ENCODE measurements around the gene CLPSL1. TPM values are rescaled to one million over a fixed set of nuclear protein-coding genes. Genes with fewer than 3 reads are reported as not detected.

CLPSL1 gene
- total RNA-seq, 2 donors from 2014 or later, result not detected

DNA sequence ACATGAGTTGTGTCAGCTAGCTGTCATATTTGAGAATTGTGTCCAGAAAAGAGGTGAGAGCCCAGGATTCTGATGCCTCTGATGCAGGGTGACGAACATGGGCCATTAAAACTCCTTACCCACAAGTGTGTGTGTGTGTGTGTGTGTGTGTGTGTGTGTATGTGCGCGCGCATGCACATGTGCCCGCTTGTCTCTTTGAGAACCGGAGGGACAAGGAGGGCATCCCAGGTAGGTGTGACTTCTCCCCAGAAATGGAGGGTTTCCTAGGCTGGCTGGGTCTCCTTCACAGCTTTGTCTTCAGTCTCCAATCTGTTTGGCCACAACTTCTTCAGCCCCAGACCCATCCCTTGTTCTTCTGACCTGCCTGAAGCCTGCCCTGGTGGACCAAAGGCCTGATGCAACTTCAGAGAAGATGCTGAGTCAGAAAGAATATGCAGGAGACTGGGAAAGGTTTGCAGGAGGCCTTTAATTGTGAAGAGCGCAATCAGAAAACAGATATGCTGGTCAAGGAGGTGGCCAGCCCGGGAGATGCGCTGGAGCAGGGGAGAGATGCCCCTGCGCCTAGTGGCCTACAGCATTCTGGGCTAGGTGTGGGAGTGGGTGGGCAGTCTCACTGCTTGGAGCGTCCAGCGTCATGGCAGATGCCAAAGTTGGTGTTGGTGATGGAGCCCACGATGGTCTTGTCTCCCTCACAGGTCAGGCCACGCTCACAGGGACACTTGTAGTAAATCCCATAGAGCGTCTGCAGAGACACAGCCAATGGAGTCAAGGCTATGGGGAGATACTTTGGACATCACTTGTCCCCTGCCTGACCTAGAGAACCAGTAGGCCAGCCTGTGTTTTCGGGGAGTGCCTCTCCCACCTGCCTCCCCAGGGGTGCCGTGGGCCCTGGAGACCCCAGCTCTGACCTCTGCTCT lies 14.0 kb downstream of the CLPSL1 start:
- H3K36me3 Mint-ChIP-seq (ENCODE audit: insufficient read depth in 2 of 2), result no peaks in the 10 kb centered on the region
- no peaks in the 10 kb centered on the region for H3K9me3 Mint-ChIP-seq
- no peak for ATAC-seq (replicated peaks in 1 of 2)
- H3K27ac Mint-ChIP-seq, result no peak overlapping the region
- peaks cover 19% of the 10 kb centered on the region for H3K27me3 Mint-ChIP-seq (ENCODE audit: low read depth)
- H3K4me3 Mint-ChIP-seq, result no peak overlapping the region
- no peak for DNase-seq
- no peaks in the 10 kb centered on the region for H3K4me1 Mint-ChIP-seq (ENCODE audit: low read depth)

DNA sequence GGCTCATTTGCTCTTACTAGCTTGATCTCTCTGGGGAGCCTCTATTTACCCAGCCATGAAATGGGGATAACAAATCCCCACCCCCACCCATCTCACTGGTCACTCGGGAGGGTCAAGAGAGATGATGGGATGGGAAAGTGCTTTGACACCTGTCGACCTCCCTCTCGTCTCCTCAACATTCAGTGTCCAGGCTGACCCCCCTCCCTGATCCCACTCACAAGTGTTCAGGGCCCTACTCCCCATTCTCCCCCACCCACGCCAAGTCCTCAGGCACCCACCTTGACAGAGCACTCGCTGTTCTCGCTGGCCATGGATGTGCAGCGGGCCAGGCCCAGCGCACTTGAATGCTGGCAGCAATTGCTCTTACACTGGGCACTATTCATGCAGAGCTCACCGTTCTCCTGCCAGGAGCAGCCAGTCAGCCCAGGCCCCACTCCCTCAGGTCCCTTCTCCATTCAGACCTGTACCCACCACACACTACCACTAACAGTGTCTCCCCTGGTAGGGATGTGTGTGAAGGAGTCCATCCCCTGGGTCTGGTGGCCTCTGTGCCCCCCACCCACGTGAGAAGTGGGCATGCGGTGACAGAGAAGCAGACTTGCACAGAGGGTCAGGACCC lies 14.7 kb downstream of the CLPSL1 start:
- H3K36me3 Mint-ChIP-seq (ENCODE audit: insufficient read depth in 2 of 2), result no peaks in the 10 kb centered on the region
- peaks cover 13% of the 10 kb centered on the region for H3K27me3 Mint-ChIP-seq (ENCODE audit: low read depth)
- H3K27ac Mint-ChIP-seq, result no peak overlapping the region
- ATAC-seq (replicated peaks in 1 of 2), result peak in 1 of 2 donors; percentile 13
- H3K9me3 Mint-ChIP-seq, result no peaks in the 10 kb centered on the region
- H3K4me3 Mint-ChIP-seq, result no peak overlapping the region
- H3K4me1 Mint-ChIP-seq (ENCODE audit: low read depth), result no peaks in the 10 kb centered on the region
- no peak for DNase-seq

DNA sequence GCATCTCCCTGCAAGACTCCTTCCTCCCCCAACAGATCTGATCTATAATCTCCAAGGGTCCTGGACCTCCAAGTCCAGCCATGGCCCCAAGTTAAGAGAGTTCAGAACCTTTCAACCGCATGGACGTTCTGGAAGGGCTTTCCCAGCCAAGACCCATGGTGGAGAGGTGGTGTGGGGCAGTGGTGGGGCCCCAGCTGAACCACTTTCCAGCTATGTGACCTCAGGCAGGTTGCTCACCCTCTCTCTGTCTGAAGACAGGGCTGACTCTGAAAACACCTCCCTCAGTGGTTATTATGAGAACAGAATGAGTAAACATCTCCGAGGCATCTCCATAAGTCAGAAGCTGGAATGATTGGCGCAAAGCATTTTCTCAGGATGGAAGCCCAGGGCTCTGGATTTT lies 15.4 kb downstream of the CLPSL1 start:
- peaks cover 8% of the 10 kb centered on the region for H3K27me3 Mint-ChIP-seq (ENCODE audit: low read depth)
- DNase-seq, result no peak
- H3K27ac Mint-ChIP-seq, result no peak overlapping the region
- no peaks in the 10 kb centered on the region for H3K4me1 Mint-ChIP-seq (ENCODE audit: low read depth)
- no peaks in the 10 kb centered on the region for H3K36me3 Mint-ChIP-seq (ENCODE audit: insufficient read depth in 2 of 2)
- ATAC-seq (replicated peaks in 1 of 2), result no peak
- no peak overlapping the region for H3K4me3 Mint-ChIP-seq
- H3K9me3 Mint-ChIP-seq, result no peaks in the 10 kb centered on the region

DNA sequence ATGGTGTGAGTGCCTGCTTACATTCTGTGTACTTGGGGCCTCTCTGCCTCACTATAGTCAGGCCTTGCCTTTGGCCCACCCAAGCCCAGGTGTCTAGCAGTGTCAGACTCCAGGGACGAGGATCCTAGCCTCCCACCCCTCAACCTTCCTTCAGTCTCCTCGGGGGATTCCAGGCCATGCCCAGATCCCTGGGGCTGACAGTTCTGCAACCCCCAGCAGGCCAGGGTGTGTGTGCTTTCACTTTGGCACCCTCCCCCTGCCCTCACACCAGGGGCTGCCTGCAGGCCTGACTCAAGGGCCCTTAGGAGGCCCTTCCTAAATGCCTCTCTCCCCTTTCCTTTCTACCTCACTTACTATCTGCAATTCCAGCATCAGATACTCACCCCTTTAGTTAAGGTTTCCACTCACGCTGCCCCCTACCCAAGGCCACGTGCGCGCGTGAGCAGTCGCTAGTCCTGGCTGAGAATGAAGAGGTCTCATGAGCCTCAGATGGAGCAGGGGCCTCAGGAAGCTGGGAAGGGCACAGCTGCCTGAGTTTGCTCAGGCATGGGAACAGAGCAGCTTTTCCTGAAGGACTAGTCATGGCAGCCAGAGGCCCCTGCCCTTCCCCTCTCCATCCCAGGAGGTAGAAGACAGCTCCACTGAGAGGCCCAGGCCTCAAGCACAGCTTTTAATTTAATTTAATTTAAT lies 17.2 kb downstream of the CLPSL1 start:
- Mint-ChIP-seq H3K36me3 (ENCODE audit: insufficient read depth in 2 of 2) (no peaks in the 10 kb centered on the region), H3K4me3 (no peak overlapping the region), H3K9me3 (no peaks in the 10 kb centered on the region), H3K27ac (no peak overlapping the region), H3K4me1 (ENCODE audit: low read depth) (no peaks in the 10 kb centered on the region), H3K27me3 (ENCODE audit: low read depth) (peaks cover 8% of the 10 kb centered on the region)
- ATAC-seq (replicated peaks in 1 of 2), result no peak
- no peak for DNase-seq

DNA sequence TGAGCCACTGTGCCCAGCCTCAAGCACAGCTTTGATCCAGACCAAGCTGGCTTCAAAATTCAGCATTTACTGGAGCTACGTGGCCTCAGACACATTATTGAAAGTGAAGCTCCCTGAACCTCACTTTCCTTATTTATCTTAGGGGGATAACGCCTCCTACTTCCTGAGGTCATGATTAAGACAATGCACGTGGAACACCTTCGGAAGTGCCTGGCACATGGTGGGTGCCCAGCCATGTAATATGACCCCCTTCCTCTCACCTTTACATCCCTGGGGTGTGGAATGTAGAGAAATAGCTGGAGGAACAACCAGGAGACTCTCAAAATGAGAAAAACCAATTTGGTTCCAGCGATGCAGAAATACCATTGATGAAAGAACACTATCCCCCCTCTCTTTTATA lies 17.9 kb downstream of the CLPSL1 start:
- Mint-ChIP-seq H3K27me3 (ENCODE audit: low read depth) (peaks cover 8% of the 10 kb centered on the region), H3K4me3 (no peak overlapping the region), H3K9me3 (no peaks in the 10 kb centered on the region), H3K36me3 (ENCODE audit: insufficient read depth in 2 of 2) (no peaks in the 10 kb centered on the region), H3K4me1 (ENCODE audit: low read depth) (no peaks in the 10 kb centered on the region), H3K27ac (no peak overlapping the region)
- ATAC-seq (replicated peaks in 1 of 2) (no peak), DNase-seq (no peak)

DNA sequence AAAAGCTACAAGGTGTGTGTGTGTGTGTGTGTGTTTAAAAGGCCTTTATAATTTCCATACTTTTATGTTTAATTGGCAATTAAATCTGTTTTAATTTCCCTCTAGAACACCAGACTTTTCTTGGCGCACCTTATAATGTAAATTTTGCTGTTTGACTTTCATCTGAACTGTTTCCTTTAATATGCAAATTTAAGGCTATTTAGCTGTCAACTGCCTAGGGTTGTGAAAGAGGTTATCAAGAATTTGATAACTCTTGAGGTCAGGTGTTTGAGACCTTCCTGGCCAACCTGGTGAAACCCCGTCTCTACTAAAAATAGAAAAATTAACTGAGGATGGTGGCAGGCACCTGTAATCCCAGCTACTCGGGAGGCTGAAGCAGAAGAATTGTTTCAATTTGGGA lies 20.3 kb downstream of the CLPSL1 start:
- DNase-seq (no peak), ATAC-seq (replicated peaks in 1 of 2) (no peak)
- H3K9me3 Mint-ChIP-seq, result no peaks in the 10 kb centered on the region
- peaks cover 7% of the 10 kb centered on the region for H3K27me3 Mint-ChIP-seq (ENCODE audit: low read depth)
- no peaks in the 10 kb centered on the region for H3K36me3 Mint-ChIP-seq (ENCODE audit: insufficient read depth in 2 of 2)
- no peaks in the 10 kb centered on the region for H3K4me1 Mint-ChIP-seq (ENCODE audit: low read depth)
- no peak overlapping the region for H3K4me3 Mint-ChIP-seq
- H3K27ac Mint-ChIP-seq, result no peak overlapping the region

DNA sequence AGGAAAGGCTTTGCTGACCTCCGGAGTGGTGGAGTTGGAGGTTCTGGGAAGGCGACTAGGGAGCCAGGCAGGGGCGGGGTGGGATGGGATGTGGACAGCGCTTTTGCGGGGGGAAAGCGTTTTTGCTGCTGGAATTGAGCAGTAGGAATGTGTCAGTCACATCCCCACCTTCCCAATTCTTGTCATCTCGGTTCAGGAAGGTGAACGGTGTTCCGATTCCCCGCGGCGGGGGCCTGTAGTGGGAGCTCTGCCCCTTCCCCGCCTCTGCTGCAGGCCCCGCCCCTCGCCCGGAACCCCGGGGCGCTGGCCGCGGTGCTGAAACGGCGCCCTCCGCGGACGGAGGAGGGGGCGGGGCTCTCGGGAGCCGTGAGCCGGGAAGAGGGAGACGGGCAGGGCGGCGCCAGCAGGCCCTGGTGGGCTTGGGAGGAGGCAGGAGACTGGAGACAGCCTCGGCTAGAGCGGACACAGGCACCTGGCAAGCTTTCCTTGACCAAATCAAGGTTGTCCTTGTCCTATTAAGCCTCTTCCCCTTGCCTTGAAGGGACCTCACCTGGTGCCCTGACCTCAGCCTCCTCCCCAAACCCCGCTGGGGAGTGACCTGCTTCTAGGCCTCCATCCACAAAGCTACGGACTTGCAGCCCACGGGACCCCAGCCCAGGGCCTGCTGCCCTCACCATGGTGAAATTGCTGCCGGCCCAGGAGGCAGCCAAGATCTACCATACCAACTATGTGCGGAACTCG lies 24.3 kb downstream of the CLPSL1 start, which contains the start of gene LHFPL5:
Gene LHFPL5 (plus strand): TSS at position 357 of the 741 bp plus-strand sequence. CDS start 319 bp downstream, at position 676.
- Mint-ChIP-seq H3K4me1 (ENCODE audit: low read depth) (no peaks in the 10 kb centered on the region), H3K36me3 (ENCODE audit: insufficient read depth in 2 of 2) (no peaks in the 10 kb centered on the region), H3K27me3 (ENCODE audit: low read depth) (peaks cover 20% of the 10 kb centered on the region), H3K27ac (no peak within 1 kb of the TSS), H3K4me3 (peak within 1 kb of the TSS in 1 of 2 donors; percentile 5), H3K9me3 (no peaks in the 10 kb centered on the region)
- ATAC-seq (replicated peaks in 1 of 2) (peak; percentile 73 to 76), DNase-seq (peak; percentile 61 to 73)

DNA sequence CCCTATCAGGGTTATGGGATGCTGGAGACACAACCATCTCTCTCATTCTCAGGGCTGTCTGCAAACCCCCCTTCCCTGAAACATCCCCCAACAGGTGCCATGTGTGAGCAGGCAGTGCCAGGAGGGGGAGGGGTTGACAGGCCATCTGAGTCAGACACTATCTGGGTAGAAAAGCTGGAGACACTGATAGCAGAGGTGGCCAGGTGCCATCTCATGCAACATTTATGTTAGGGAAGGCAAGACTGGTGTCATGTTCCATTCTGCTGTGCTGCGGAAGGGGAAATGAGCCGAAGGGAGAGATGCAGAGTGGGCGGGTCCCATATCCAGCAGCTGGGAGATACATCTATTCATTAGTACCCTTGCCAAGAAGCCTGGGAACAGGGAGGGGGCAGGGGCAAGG lies 27.9 kb downstream of the CLPSL1 start:
- Mint-ChIP-seq H3K4me3 (no peak overlapping the region), H3K9me3 (no peaks in the 10 kb centered on the region), H3K27me3 (ENCODE audit: low read depth) (peaks cover 20% of the 10 kb centered on the region), H3K36me3 (ENCODE audit: insufficient read depth in 2 of 2) (no peaks in the 10 kb centered on the region), H3K27ac (no peak overlapping the region), H3K4me1 (ENCODE audit: low read depth) (no peaks in the 10 kb centered on the region)
- ATAC-seq (replicated peaks in 1 of 2), result no peak
- no peak for DNase-seq

DNA sequence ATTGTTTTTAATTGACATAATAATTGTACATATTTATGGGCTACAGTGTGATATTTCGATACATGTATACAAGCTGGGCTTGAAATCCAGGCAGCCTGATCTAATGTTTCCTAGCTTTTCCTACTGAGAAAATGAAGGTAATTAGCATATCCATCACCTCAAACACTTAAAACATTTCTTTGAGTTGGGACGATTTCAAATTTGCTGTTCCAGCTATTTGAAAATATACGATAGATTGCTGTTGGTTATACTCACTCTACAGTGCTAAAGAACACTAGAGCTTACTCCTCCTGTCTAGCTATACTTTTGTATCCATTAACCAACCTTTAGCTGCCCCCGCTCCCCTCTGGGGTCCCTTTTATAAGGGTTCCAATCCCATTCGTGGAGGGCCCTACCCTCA lies 29.0 kb downstream of the CLPSL1 start:
- Mint-ChIP-seq H3K27ac (no peak overlapping the region), H3K36me3 (ENCODE audit: insufficient read depth in 2 of 2) (no peaks in the 10 kb centered on the region), H3K4me1 (ENCODE audit: low read depth) (no peaks in the 10 kb centered on the region), H3K27me3 (ENCODE audit: low read depth) (peaks cover 20% of the 10 kb centered on the region), H3K9me3 (no peaks in the 10 kb centered on the region), H3K4me3 (no peak overlapping the region)
- DNase-seq (no peak), ATAC-seq (replicated peaks in 1 of 2) (no peak)

DNA sequence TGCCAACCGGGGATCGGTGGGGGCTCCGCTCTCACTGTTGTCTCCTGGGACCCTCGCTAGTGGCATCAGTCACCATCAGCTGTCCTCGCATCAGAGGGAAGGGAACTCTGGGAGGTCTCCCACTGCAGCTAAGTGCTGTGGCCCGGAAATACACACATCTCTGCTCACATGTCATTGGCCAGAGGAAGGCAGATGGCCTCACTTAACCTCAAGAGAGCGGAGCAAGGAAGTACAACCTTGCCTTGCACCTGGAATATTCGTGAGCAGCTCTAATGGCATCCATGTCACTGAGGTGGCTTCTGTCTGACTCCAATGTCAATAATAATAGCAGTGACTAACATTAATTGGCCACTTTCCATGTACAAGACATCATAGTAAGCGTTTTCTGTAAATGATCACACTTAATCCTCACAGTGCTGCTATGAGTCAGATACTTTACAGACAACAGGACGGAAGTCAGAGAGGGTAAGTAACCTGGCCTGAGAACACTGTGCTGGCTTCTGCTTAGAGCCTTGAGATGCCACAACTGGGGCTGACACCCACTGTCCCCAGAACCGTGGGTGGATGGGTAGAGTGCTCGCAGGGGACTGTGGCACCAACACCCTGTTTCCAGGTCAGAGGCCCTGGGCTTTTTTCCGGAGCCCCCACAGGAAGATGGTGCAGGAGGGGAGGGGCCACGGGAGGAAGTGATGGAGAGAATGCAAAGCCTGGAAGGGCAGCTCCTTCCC lies 30.3 kb downstream of the CLPSL1 start:
- Mint-ChIP-seq H3K9me3 (no peaks in the 10 kb centered on the region), H3K4me3 (peak overlapping the region in 1 of 2 donors; percentile 50), H3K4me1 (ENCODE audit: low read depth) (no peaks in the 10 kb centered on the region), H3K27ac (no peak overlapping the region), H3K27me3 (ENCODE audit: low read depth) (peaks cover 13% of the 10 kb centered on the region), H3K36me3 (ENCODE audit: insufficient read depth in 2 of 2) (no peaks in the 10 kb centered on the region)
- no peak for DNase-seq
- peak in 1 of 2 donors; percentile 73 for ATAC-seq (replicated peaks in 1 of 2)

DNA sequence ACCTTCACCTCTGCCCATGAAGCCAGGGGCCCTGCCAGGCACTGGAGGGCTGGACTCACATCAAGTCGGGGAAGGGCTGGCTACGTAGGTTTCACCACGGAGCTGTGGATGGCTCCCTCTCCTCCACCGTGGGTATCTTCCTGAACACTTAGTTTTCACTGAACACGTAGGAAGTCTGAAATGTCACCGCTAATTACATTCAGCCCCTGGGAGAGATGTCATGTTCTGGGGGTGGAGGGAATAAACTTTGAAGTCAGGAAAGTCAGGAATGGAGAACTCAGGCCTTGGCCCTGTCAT lies 30.8 kb downstream of the CLPSL1 start:
- Mint-ChIP-seq H3K36me3 (ENCODE audit: insufficient read depth in 2 of 2) (no peaks in the 10 kb centered on the region), H3K4me3 (no peak overlapping the region), H3K27me3 (ENCODE audit: low read depth) (peaks cover 8% of the 10 kb centered on the region), H3K9me3 (no peaks in the 10 kb centered on the region), H3K27ac (no peak overlapping the region), H3K4me1 (ENCODE audit: low read depth) (no peaks in the 10 kb centered on the region)
- DNase-seq (no peak), ATAC-seq (replicated peaks in 1 of 2) (no peak)

DNA sequence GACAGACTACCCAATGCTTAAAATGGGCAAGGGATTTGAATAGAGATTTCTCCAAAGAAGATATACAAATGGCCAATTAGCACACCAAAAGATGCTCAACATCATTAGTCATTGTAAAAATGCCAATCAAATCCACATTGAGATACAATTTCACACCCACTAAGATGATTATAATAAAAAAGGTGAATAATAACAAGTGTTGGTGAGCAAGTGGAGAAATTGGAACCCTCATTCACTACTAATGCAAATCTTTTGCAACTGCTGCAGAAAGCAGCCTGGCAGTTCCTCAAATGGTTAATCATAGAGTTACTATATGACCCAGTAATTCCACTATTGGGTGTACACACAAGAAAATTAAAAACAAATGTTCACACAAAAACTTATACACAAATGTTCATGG lies 36.7 kb downstream of the CLPSL1 start:
- Mint-ChIP-seq H3K27ac (no peak overlapping the region), H3K4me1 (ENCODE audit: low read depth) (no peaks in the 10 kb centered on the region), H3K36me3 (ENCODE audit: insufficient read depth in 2 of 2) (peaks cover 0 to 3% of the 10 kb centered on the region in 2 donors), H3K4me3 (no peak overlapping the region), H3K9me3 (no peaks in the 10 kb centered on the region), H3K27me3 (ENCODE audit: low read depth) (no peaks in the 10 kb centered on the region)
- ATAC-seq (replicated peaks in 1 of 2), result no peak
- no peak for DNase-seq
